Dendritic cell treated with granulocyte-macrophage colony-stimulating factor and Interleukin-4, amounts not matched to agents 40 ng/mL and 50 ng/mL, for 4 days (primary cell): ENCODE results near the gene TFAP2D.

ENCODE experiments used
- H3K27ac Mint-ChIP-seq: one replicate; pipeline ENCODE4 v1.8.0; 2022; ENCODE audit warnings: mild to moderate bottlenecking, mixed read lengths
- H3K27me3 Mint-ChIP-seq: one replicate; pipeline ENCODE4 v1.8.0; 2022; ENCODE audit warnings: mild to moderate bottlenecking, mixed read lengths
- H3K36me3 Mint-ChIP-seq: one replicate; pipeline ENCODE4 v1.8.0; 2022; ENCODE audit warnings: low read depth, mixed read lengths
- H3K4me1 Mint-ChIP-seq: one replicate; pipeline ENCODE4 v1.8.0; 2022; ENCODE audit warnings: low read depth, mixed read lengths
- H3K4me3 Mint-ChIP-seq: one replicate; pipeline ENCODE4 v1.8.0; 2022; ENCODE audit warnings: mild to moderate bottlenecking, moderate library complexity, mixed read lengths
- H3K9me3 Mint-ChIP-seq: one replicate; pipeline ENCODE4 v1.8.0; 2022; ENCODE audit warnings: mixed read lengths
- intact Hi-C: fragments of 100-400 bp; cut with micrococcal nuclease; formaldehyde crosslinking; loops from one replicate; pipeline ENCODE4 v1.15.0; 2022

The TFAP2D gene

DNA sequence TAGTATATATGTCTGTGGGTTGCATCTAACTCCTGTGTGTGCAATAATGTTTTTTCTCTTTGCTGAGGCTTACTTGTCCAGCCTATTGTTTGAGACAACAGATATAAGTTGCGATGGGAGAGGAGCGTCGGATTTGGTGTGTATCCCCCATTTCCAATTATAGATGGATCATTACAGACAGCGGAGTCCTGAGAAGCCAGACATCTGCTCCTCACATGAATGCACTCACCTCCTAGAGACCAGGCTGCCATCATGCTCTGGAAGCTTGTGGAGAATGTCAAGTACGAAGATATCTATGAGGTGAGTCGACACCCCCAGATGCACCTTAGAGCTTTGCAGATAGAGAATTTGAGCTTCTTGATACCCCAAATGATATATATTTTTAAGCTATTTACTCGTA, 105.3 kb downstream of the TFAP2D start, which contains the start of gene TFAP2B:
TSS of gene TFAP2B (plus strand) at position 199 of the 400 bp plus-strand sequence. CDS start at position 220, 21 bp downstream.
- no peak within 1 kb of the TSS for H3K4me3 Mint-ChIP-seq
- H3K4me1 Mint-ChIP-seq = peaks cover 15% of the 10 kb centered on the region
- H3K9me3 Mint-ChIP-seq = no peaks in the 10 kb centered on the region
- H3K27ac Mint-ChIP-seq = no peak within 1 kb of the TSS
- H3K36me3 Mint-ChIP-seq = no peaks in the 10 kb centered on the region
- peaks cover 81% of the 10 kb centered on the region for H3K27me3 Mint-ChIP-seq
- intact Hi-C loops = loop anchor here (5.0 to 10.0 kb wide), 2 partner anchors 786 to 1039 kb away; no protein-coding TSS in a partner anchor

GRCh38 chr6:50819466-50819903, 106.2 kb downstream of the TFAP2D start:
- Mint-ChIP-seq H3K9me3 (no peaks in the 10 kb centered on the region), H3K27me3 (peaks cover 81% of the 10 kb centered on the region), H3K27ac (no peak overlapping the region), H3K4me1 (peaks cover 15% of the 10 kb centered on the region), H3K4me3 (no peak overlapping the region), H3K36me3 (no peaks in the 10 kb centered on the region)
- intact Hi-C loops = loop anchor here (5.0 to 10.0 kb wide), 2 partner anchors 785 to 1038 kb away; no protein-coding TSS in a partner anchor

DNA sequence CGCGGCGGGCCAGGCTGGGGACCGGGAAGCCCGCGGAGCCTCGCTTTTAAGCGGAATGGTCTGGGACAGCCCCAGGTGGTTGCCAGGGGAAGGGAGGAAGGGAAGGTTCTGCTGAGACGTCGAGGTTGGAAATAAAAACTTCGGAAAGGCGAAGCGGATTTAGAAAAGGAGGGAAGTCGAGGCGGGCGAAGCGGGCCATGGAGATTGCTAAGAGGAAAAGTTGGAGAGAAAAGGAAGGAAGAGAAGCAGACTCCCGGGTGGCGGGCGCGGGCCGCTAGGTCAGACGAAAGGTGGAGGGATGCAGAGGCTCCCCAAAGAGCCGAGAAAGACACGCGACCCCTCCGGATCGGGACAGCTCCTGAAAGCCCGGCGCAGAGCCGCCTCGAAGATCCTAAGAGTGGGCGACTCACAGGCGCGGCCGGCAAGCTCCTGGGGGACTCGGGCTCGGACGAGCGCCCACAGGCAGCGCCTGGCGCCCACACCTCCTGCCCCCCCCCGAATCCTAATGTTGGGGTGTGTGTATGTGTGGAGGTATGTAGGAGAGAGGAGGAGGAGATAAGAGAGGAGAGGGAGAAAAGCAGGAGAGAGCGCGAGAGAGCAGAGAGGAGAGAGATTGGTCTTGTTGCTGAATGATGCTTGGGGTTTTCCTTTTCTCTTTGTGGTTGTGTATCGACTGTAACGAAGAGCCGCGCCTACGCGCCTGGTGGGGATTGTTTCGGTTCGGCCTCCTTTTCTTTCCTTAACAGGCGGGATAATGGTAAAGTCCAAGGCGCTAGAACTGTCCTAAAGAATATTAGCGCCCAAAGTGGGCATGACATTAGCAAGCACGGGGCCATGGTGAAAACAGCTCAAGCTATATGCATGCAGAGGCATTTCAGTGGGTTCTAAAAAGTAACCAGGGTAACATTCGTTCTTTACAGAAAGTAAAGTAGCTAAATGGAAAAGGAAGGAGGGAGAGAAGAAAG, 106.9 kb downstream of the TFAP2D start:
- no peaks in the 10 kb centered on the region for H3K36me3 Mint-ChIP-seq
- H3K9me3 Mint-ChIP-seq = no peaks in the 10 kb centered on the region
- peaks cover 15% of the 10 kb centered on the region for H3K4me1 Mint-ChIP-seq
- no peak overlapping the region for H3K27ac Mint-ChIP-seq
- intact Hi-C loops = loop anchor here (5.0 to 10.0 kb wide), 2 partner anchors 785 to 1037 kb away; no protein-coding TSS in a partner anchor
- peaks cover 82% of the 10 kb centered on the region for H3K27me3 Mint-ChIP-seq
- no peak overlapping the region for H3K4me3 Mint-ChIP-seq

GRCh38 chr6:50820869-50821264, 107.5 kb downstream of the TFAP2D start:
- intact Hi-C loops = no loop called here
- Mint-ChIP-seq H3K36me3 (no peaks in the 10 kb centered on the region), H3K4me1 (peaks cover 15% of the 10 kb centered on the region), H3K27ac (no peak overlapping the region), H3K9me3 (no peaks in the 10 kb centered on the region), H3K4me3 (no peak overlapping the region), H3K27me3 (peaks cover 85% of the 10 kb centered on the region)

DNA sequence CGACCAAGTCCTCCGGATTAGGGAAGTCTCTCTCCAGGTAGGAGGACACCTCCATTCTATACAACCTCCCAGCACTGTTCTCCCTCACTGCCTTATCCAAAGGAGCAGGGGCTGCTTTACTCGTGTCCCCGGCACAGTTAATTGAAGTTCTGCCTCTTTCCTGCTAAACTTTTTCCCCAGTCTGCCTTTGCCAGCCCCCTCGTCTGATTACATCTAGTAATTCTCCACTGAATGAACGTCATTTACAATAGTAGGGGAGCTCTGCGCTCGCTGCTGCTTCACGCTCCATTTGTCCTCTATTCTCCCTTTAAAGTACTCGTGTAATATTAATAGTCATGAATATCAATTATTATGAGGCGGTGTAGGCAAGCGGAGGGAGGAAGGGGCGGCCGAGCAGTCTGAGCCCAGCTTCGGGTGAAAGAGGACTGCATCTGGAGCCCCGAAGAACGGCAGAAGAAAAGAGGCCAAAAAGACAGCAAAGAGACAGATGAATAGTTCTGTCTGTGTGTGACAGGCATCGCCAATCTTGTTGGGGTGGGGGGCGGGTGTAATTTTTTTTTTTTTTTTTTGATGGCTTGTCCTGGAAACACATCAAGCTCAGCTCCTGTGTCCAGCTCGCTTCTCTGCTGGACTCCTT, 108.2 kb downstream of the TFAP2D start:
- H3K36me3 Mint-ChIP-seq = no peaks in the 10 kb centered on the region
- intact Hi-C loops = no loop called here
- H3K27me3 Mint-ChIP-seq = peaks cover 88% of the 10 kb centered on the region
- H3K4me3 Mint-ChIP-seq = no peak overlapping the region
- H3K4me1 Mint-ChIP-seq = peaks cover 15% of the 10 kb centered on the region
- no peak overlapping the region for H3K27ac Mint-ChIP-seq
- no peaks in the 10 kb centered on the region for H3K9me3 Mint-ChIP-seq

DNA sequence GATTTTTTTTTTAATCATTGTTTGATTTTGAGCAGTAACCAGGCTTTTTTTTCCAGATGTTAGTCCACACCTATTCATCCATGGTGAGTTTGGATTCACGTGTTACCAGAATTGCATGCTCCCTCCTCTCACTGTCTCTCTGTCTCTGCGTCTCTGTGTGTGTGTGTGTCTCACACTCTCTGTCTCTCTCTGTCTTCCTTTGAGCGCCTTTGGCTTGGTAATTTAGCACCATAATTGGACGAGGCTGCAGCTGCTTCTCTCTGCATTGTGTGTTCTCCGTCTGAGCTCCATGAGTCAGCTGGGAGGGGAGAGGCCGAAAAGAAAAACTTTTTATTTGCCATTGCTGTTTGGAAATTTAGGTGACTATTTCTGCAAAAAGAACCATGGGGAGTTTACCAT, 108.8 kb downstream of the TFAP2D start:
- Mint-ChIP-seq H3K4me1 (peaks cover 15% of the 10 kb centered on the region), H3K4me3 (no peak overlapping the region), H3K9me3 (no peaks in the 10 kb centered on the region), H3K27me3 (peaks cover 89% of the 10 kb centered on the region), H3K36me3 (no peaks in the 10 kb centered on the region), H3K27ac (no peak overlapping the region)
- intact Hi-C loops = no loop called here
